ENCODE measurements around the gene FCAMR.

Gene FCAMR

GRCh38 chr1:206912445-206913095, 57.7 kb downstream of the FCAMR start:
- DNase-seq (ENCODE audit: low spot score) (peak; percentile 66), FAIRE-seq (no peak)

GRCh38 chr1:206911064-206911663, 59.1 kb downstream of the FCAMR start:
- DNase-seq (ENCODE audit: low spot score), result peak; percentile 54
- peak; percentile 78 for FAIRE-seq

DNA sequence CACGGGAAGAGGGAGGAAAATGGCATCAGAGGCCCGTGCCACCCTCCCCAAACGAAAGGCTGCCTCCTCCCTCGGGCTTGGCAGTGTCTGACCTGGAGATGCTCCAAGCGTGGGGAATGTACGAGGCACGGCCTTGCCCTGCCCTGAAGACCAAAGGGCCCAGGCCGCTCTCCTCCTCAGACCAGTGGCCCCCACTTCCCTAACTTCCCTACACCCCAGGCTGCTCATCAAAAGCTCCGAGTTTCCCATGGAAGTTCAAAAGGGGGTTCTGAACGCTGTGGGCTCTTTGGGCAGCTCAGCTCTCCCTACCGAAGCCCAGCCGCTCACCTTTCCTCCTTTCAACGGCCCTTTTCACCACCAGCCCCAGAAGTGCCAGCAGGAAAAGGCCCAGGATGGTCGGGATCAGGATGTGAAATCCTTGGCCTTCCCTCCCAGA, 60.4 kb downstream of the FCAMR start:
- FAIRE-seq (no peak), DNase-seq (ENCODE audit: low spot score) (no peak)

GRCh38 chr1:206909161-206909882, 60.9 kb downstream of the FCAMR start:
- DNase-seq (ENCODE audit: low spot score), result no peak
- FAIRE-seq, result no peak

DNA sequence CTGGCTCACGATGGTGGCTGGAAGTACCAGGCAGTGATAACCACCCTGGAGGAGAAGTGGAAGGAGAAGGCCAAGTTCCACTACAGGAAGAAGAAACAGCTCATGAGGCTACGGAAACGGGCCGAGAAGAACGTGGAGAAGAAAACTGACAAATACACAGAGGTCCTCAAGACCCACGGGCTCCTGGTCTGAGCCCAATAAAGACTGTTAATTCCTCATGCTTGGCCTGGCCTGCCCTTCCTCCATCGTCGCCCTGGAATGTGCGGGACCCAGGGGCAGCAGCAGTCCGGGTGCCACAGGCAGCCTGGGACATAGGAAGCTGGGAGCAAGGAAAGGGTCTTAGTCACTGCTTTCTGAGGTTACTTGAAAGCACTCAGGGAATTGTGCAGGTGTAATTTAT, 62.2 kb downstream of the FCAMR start:
- FAIRE-seq, result no peak
- no peak for DNase-seq (ENCODE audit: low spot score)
